Activated CD8-positive, alpha-beta T cell treated with anti-CD3 and anti-CD28 coated beads for 36 hours (primary cell): ENCODE measurements around the gene BAIAP2L2. TPM values are rescaled to one million over a fixed set of nuclear protein-coding genes. Genes with fewer than 3 reads are reported as not detected.

Experiments
- ATAC-seq: fragments of 200-7000 bp; cut with Tn5 transposase; one replicate; pipeline ENCODE4 v1.10.0; 2021; ENCODE audit warnings: mild to moderate bottlenecking, moderate library complexity
- CTCF ChIA-PET: fragments of 350-600 bp; sonication (Branson Sonifier 250); formaldehyde crosslinking; loops from one replicate; lab custom pipeline; 2021; ENCODE audit warnings: antibody characterized with exemption; lab: Charles Lee
- POLR2A ChIA-PET: fragments of 350-600 bp; sonication (Branson Sonifier 250); formaldehyde crosslinking; loops from one replicate; lab custom pipeline; 2021; ENCODE audit warnings: antibody characterized with exemption; lab: Charles Lee
- DNase-seq: peaks from one replicate; pipeline ENCODE4 v3.0.0-alpha.2; 2020
- H3K27ac Mint-ChIP-seq: one replicate; pipeline ENCODE4 v1.8.0; 2021; ENCODE audit warnings: mild to moderate bottlenecking, mixed read lengths
- H3K27me3 Mint-ChIP-seq: one replicate; pipeline ENCODE4 v1.8.0; 2021; ENCODE audit warnings: mixed read lengths
- H3K36me3 Mint-ChIP-seq: one replicate; pipeline ENCODE4 v1.8.0; 2021; ENCODE audit warnings: low read depth, mixed read lengths
- H3K4me1 Mint-ChIP-seq: one replicate; pipeline ENCODE4 v1.8.0; 2021; ENCODE audit warnings: low read depth, mixed read lengths
- H3K4me3 Mint-ChIP-seq: one replicate; pipeline ENCODE4 v1.8.0; 2021; ENCODE audit warnings: mild to moderate bottlenecking, moderate library complexity, mixed read lengths
- H3K9me3 Mint-ChIP-seq: one replicate; pipeline ENCODE4 v1.8.0; 2021; ENCODE audit warnings: mixed read lengths
- intact Hi-C: fragments of 100-400 bp; cut with micrococcal nuclease; formaldehyde crosslinking; loops from one replicate; pipeline ENCODE4 v1.10.0; 2022
- total RNA-seq, 2 experiments: library from RNA; stranded (reverse); gene quantifications; one replicate each; pipeline ENCODE4 v1.2.3, GENCODE V29; 2021
- TF ChIP-seq, protein P1 (sequence below): fragments of 200-600 bp; IDR thresholded peaks from one replicate; pipeline ENCODE4 v1.8.0; 2022; ENCODE audit warnings: antibody characterized with exemption, mild to moderate bottlenecking

Gene BAIAP2L2
- total RNA-seq, 2 experiments from 2014 or later = 0.61 to 0.67 TPM

DNA sequence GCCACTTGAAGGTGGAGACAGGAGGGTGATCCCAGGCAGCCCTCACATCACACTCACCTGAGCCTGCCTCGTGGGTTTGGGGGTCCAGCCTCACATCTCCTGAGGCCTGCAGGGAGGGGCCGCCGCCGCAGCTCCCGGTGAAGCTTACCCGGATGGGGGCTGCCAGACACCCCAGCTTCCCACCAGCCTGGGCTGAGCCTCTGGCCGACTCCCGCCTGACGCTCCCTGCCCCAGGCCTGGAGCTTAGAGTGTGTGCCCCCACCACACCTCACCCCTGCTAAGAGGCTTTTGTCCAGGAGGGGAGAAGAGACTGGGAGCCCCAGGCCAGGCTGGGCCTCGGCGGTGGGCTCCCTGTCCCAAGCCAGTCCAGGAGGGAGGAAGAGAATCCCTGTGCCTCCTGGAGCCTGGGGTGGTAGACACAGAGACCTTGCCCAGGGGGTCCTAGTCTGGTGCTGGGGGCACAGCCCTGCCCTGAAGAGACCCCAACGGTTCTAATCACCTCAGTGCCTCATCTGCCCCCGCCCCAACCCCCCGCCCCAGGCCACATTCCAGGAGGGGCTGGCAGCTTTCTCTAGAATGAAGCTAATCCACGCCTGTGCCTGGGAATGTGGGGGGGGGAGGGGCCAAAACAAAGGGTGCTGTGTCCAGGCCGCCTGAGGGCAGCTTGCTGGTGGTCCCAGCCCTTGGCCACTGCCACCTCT lies 26.4 kb downstream of the BAIAP2L2 start, which contains the start of gene SLC16A8:
SLC16A8 (minus strand) TSS at position 254 of the 701 bp plus-strand sequence. CDS start 1,311 bp downstream, outside the sequence.
- CTCF ChIA-PET = no interaction called here

DNA sequence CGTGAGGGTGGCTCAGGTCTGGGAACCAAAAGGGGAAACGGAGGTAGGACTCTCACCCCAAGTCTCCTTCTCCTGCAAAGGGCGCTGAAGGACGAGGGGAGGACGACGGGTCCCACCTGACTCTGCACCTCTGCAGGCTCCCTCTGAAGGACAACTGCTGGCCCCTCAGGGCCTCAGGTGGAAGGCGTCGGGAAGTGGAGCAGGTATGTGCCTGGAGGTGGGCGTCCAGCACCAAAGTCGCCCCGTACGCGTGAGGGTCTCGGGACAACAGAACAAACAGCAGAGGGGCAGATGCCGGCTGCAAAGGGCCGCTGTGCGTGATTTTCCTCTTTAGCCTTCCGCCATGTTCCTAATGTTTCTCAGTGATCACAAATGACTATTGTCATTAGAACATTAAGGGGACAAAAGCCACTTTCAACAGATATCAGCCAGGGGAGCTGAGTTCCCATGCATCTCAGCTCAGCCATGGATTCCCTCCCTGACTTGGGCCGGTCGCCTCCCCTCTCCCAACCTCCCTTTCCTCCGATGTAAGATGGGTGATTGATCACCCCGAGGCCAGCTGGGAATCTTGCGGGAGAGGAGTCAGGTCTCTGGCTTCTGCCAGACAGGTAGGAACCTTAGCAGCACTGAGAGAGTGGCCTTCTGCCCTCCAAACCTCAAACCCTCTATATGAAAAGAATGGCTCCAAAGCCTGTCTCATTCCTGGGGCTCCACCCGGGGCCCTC lies 27.3 kb downstream of the BAIAP2L2 start:
- Mint-ChIP-seq H3K4me3 (no peak overlapping the region), H3K9me3 (no peaks in the 10 kb centered on the region), H3K4me1 (no peaks in the 10 kb centered on the region), H3K27me3 (peaks cover 21% of the 10 kb centered on the region), H3K27ac (no peak overlapping the region), H3K36me3 (no peaks in the 10 kb centered on the region)
- no peak for DNase-seq
- ChIA-PET POLR2A (no interaction called here), CTCF (no interaction called here)
- intact Hi-C loops = no loop called here
- TF ChIP-seq, protein P1, sequence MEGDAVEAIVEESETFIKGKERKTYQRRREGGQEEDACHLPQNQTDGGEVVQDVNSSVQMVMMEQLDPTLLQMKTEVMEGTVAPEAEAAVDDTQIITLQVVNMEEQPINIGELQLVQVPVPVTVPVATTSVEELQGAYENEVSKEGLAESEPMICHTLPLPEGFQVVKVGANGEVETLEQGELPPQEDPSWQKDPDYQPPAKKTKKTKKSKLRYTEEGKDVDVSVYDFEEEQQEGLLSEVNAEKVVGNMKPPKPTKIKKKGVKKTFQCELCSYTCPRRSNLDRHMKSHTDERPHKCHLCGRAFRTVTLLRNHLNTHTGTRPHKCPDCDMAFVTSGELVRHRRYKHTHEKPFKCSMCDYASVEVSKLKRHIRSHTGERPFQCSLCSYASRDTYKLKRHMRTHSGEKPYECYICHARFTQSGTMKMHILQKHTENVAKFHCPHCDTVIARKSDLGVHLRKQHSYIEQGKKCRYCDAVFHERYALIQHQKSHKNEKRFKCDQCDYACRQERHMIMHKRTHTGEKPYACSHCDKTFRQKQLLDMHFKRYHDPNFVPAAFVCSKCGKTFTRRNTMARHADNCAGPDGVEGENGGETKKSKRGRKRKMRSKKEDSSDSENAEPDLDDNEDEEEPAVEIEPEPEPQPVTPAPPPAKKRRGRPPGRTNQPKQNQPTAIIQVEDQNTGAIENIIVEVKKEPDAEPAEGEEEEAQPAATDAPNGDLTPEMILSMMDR = no peak
- no peak for ATAC-seq

More for the DNA sequence above, 26.4 kb downstream of the BAIAP2L2 start, which contains the start of gene SLC16A8:
- no peak within 1 kb of the TSS for H3K4me3 Mint-ChIP-seq
- DNase-seq (no peak), ATAC-seq (no peak)
- no peak within 1 kb of the TSS for H3K27ac Mint-ChIP-seq
- TF ChIP-seq, protein P1 = no peak
- H3K36me3 Mint-ChIP-seq = no peaks in the 10 kb centered on the region
- POLR2A ChIA-PET = no interaction called here
- no peaks in the 10 kb centered on the region for H3K4me1 Mint-ChIP-seq
- peaks cover 22% of the 10 kb centered on the region for H3K27me3 Mint-ChIP-seq
- intact Hi-C loops = no loop called here
- no peaks in the 10 kb centered on the region for H3K9me3 Mint-ChIP-seq

DNA sequence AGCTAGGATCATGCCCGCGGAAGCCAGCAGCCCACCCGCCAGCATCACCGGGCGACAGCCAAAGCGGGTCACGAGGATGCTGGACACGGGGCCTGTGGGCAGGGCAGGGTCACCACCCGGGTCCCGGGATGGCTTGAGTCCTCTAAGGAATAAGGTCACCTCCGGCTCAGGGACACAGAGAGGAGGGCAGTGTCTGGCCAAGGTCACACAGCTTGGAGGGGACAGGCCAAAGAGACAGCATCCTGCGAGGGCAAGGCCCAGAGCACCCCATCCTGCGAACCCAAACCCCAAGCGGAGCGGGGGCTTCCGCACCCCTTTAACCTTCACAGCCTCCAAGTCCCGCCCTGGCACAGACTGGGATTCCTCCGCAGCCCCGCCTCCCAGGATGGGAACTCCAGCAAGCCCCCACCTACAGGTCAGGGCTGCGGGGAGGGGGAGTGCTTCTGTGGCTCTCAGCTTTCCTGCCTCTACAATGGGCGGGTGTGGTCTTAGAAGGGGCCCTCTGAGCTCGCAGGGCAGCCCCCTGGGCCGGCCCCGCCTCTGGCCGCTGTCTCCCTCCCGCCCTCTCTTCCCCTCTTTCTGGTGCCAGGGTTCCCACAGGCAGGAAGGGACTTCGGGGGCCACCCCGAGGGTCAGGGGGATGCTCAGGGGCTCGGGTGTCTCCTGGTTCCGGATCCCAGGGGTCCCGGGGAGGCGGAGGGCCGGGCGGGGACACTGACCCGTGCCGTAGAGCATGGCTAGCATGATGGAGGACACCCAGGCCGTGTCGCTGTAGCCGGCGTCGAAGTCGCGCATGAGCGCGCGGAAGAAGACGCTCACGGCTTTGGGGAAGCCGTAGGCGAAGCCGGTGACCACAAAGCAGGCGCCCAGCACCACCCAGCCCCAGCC lies 28.3 kb downstream of the BAIAP2L2 start:
- intact Hi-C loops = no loop called here
- Mint-ChIP-seq H3K9me3 (no peaks in the 10 kb centered on the region), H3K36me3 (no peaks in the 10 kb centered on the region), H3K27ac (no peak overlapping the region), H3K4me3 (no peak overlapping the region), H3K4me1 (no peaks in the 10 kb centered on the region), H3K27me3 (peaks cover 20% of the 10 kb centered on the region)
- DNase-seq = peak; percentile 38
- TF ChIP-seq, protein P1 = no peak
- CTCF ChIA-PET = interaction anchor here (1.9 kb wide), 1 partner anchor 30 kb away, joined by 4 read pairs; no protein-coding TSS in a partner anchor
- ATAC-seq = peak; percentile 66
- POLR2A ChIA-PET = no interaction called here

DNA sequence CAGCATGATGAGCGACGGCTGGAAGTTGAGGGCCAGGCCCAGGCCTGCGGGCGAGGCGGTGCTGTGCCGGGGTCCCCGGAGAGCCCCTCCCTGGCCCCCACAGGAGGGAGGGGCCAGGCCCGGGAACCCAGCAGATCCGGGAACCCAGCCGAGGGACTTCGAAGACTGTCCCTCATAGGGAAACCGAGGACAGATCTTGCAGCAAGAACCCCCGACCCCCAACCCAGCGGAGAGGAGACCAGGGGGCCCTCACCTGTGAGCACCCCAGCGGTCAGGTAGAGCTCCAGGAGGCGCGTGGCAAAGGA lies 28.9 kb downstream of the BAIAP2L2 start:
- ATAC-seq (no peak), DNase-seq (no peak)
- Mint-ChIP-seq H3K27ac (no peak overlapping the region), H3K9me3 (no peaks in the 10 kb centered on the region), H3K36me3 (no peaks in the 10 kb centered on the region), H3K4me3 (no peak overlapping the region), H3K4me1 (no peaks in the 10 kb centered on the region), H3K27me3 (peaks cover 20% of the 10 kb centered on the region)
- TF ChIP-seq, protein P1 = no peak
- CTCF ChIA-PET = interaction anchor here (1.9 kb wide), 1 partner anchor 29 kb away, joined by 4 read pairs; no protein-coding TSS in a partner anchor
- POLR2A ChIA-PET = no interaction called here
- intact Hi-C loops = no loop called here
